Measurements from ENCODE around the gene TSC22D4. TPM values are rescaled to one million over a fixed set of nuclear protein-coding genes. Genes with fewer than 3 reads are reported as not detected.
"Not testable (repeated sequence)": the region's sequence is repeated elsewhere in the genome, so short reads cannot be mapped to it uniquely, and the experiment has no call there.

The TSC22D4 gene
- polyA plus RNA-seq, 2 of the 4 experiments (the other 2 are of a cell fraction): 7.9 to 28.9 TPM

GRCh38 chr7:100504887-100505611 is 26.0 kb upstream of the TSC22D4 start:
- no peak overlapping the region for H3K4me3 ChIP-seq
- no peak for FAIRE-seq

DNA sequence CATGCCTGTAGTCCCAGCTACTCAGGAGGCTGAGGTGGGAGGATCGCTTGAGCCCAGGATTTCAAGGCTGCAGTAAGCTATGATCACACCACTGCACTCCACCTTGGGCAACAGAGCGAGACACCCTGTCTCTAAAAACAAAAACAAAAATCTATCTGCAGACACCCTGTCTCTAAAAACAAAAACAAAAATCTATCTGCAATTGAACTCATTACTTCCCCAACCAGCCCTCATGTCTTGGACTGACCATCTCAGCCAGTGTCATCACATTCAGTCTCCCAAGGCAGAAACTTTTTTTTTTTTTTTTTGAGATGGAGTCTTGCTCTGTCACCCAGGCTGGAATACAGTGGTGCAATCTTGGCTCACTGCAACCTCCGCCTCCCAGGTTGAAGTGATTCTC is 25.0 kb upstream of the TSC22D4 start:
- peak in 1 of 2 experiments; percentile 49; a peak in 3 of 6 replicates for ATAC-seq
- FAIRE-seq; DNase-seq (ENCODE audit: low read depth in 1 of 2, low spot score in 1 of 2); POLR2A ChIA-PET; H3K9me3 ChIP-seq; H3K4me3 ChIP-seq: not testable (repeated sequence)
- Histone ChIP-seq H3K27ac (peak overlapping the region; percentile 74 to 78), H3K4me1 (peaks cover 24% of the 10 kb centered on the region), H3K4me2 (peak overlapping the region; percentile 57)
- CTCF ChIA-PET: interaction anchor here (0.6 to 1.7 kb wide), 3 partner anchors 15 to 1488 kb away, joined by 3 to 4 read pairs (median 4); no protein-coding TSS in a partner anchor
- WGBS (ENCODE audit: missing lambda C conversion rate): 89% methylated on average over 3 of the region's 3 CpGs

More at GRCh38 chr7:100504887-100505611, 26.0 kb upstream of the TSC22D4 start:
- H3K4me2 ChIP-seq: no peak overlapping the region
- H3K4me1 ChIP-seq: peaks cover 24% of the 10 kb centered on the region
- ChIA-PET POLR2A (no interaction called here), CTCF (interaction anchor here (0.6 to 1.7 kb wide), 3 partner anchors 16 to 1489 kb away, joined by 3 to 4 read pairs (median 4); no protein-coding TSS in a partner anchor)
- no peaks in the 10 kb centered on the region for H3K9me3 ChIP-seq
- DNase-seq (ENCODE audit: low read depth in 1 of 2, low spot score in 1 of 2) (no peak), ATAC-seq (no peak)
- 91% methylated on average over 9 of the region's 9 CpGs for WGBS (ENCODE audit: missing lambda C conversion rate)
- TF ChIP-seq TP53 (CRISPR knock-in tag; IDR thresholded peaks at IDR 0.05): no peak
- no peak for TF ChIP-seq MAZ (IDR thresholded peaks at IDR 0.05; ENCODE audit: borderline replicate concordance, low read depth, low read length)
- 0 out of 2 replicates have a peak, but pooled peaks have one; percentile 45 for TF ChIP-seq KDM1A (IDR thresholded peaks at IDR 0.05; ENCODE audit: low read depth)
- TF ChIP-seq ZFP36 (IDR thresholded peaks at IDR 0.05; ENCODE audit: borderline replicate concordance, partially characterized antibody): peak; percentile 48
- peak overlapping the region; percentile 74 to 78; a peak in 5 of 6 replicates for H3K27ac ChIP-seq

DNA sequence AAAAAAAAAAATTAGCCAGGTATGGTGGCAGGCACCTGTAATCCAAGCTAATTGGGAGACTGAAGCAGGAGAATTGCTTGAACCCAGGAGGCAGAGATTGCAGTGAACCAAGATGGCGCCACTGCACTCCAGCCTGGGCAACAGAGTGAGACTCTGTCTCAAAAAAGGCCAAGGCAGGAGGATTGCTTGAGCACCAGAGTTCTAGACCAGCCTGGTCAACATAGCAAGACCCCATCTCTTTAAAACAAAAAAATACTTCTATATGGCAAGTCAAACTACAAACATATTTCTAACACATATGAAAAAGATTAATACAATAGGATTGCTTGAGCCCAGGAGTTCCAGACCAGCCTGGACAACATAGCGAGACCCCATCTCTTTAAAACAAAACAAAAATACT is 21.7 kb upstream of the TSC22D4 start:
- H3K4me3 ChIP-seq; ATAC-seq; POLR2A ChIA-PET; FAIRE-seq; H3K9me3 ChIP-seq; H3K4me2 ChIP-seq; DNase-seq (ENCODE audit: low read depth in 1 of 2, low spot score in 1 of 2); H3K27ac ChIP-seq: not testable (repeated sequence)
- WGBS (ENCODE audit: missing lambda C conversion rate): 79% methylated on average over 2 of the region's 2 CpGs
- peaks cover 24% of the 10 kb centered on the region for H3K4me1 ChIP-seq
- CTCF ChIA-PET: interaction anchor here (0.6 to 1.7 kb wide), 4 partner anchors 31 to 618 kb away, joined by 3 to 4 read pairs (median 4); no protein-coding TSS in a partner anchor

DNA sequence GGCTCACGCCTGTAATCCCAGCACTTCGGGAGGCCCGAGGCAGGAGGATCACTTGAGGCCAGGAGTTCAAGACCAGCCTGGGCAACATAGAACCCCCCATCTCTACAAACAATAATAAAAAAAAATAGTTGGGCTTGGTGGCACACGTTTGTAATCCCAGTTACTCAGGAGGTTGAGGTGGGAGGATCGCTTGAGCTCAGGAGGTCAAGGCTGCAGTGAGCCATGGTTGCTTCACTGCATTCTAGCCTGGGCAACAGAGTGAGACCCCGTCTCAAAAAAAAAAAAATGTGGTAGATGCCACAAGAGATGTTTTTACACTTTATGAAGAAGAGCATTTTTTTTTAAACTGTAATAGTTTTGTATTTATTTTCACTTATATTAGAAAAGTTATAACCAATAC is 17.5 kb upstream of the TSC22D4 start:
- H3K27ac ChIP-seq: no peak overlapping the region
- CTCF ChIA-PET: interaction anchor here (0.9 to 3.2 kb wide), 5 partner anchors 10 to 66 kb away, joined by 3 to 19 read pairs (median 7); partner anchors contain the start of gene NYAP1
- H3K4me3 ChIP-seq: no peak overlapping the region
- ATAC-seq (no peak), DNase-seq (ENCODE audit: low read depth in 1 of 2, low spot score in 1 of 2) (no peak), FAIRE-seq (no peak)
- POLR2A ChIA-PET: interaction anchor here (1.5 kb wide), 1 partner anchor 90 kb away, joined by 4 read pairs; the partner anchor contains the start of genes FBXO24 and LRCH4
- no peak overlapping the region for H3K4me2 ChIP-seq
- no peaks in the 10 kb centered on the region for H3K4me1 ChIP-seq
- TF ChIP-seq, protein P1, sequence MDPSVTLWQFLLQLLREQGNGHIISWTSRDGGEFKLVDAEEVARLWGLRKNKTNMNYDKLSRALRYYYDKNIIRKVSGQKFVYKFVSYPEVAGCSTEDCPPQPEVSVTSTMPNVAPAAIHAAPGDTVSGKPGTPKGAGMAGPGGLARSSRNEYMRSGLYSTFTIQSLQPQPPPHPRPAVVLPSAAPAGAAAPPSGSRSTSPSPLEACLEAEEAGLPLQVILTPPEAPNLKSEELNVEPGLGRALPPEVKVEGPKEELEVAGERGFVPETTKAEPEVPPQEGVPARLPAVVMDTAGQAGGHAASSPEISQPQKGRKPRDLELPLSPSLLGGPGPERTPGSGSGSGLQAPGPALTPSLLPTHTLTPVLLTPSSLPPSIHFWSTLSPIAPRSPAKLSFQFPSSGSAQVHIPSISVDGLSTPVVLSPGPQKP (IDR thresholded peaks at IDR 0.05; ENCODE audit: low read depth, low read length): no peak
- TF ChIP-seq ZSCAN20 (CRISPR knock-in tag; IDR thresholded peaks at IDR 0.05) (no peak), GATA3 (IDR thresholded peaks at IDR 0.05; ENCODE audit: borderline replicate concordance) (no peak), SMC3 (IDR thresholded peaks at IDR 0.05) (no peak), JUNB (IDR thresholded peaks at IDR 0.05) (no peak), HOXB13 (CRISPR knock-in tag; IDR thresholded peaks at IDR 0.05; ENCODE audit: low read depth) (no peak), RCOR1 (IDR thresholded peaks at IDR 0.05; ENCODE audit: low read depth, low read length) (no peak), CEBPB (IDR thresholded peaks at IDR 0.05) (no peak), HDAC2 (IDR thresholded peaks at IDR 0.05) (no peak), FOSL2 (IDR thresholded peaks at IDR 0.05) (no peak), FOSL2 (CRISPR knock-in tag; IDR thresholded peaks at IDR 0.05) (no peak), KDM1A (IDR thresholded peaks at IDR 0.05; ENCODE audit: low read depth) (no peak), EP300 (IDR thresholded peaks at IDR 0.05) (no peak), HEYL (CRISPR knock-in tag; IDR thresholded peaks at IDR 0.05) (no peak), NPAS2 (CRISPR knock-in tag; IDR thresholded peaks at IDR 0.05; ENCODE audit: borderline replicate concordance) (no peak), NFE2L2 (conservative IDR thresholded peaks at IDR 0.05; ENCODE audit: low read length) (no peak)
- TF ChIP-seq, protein P2, sequence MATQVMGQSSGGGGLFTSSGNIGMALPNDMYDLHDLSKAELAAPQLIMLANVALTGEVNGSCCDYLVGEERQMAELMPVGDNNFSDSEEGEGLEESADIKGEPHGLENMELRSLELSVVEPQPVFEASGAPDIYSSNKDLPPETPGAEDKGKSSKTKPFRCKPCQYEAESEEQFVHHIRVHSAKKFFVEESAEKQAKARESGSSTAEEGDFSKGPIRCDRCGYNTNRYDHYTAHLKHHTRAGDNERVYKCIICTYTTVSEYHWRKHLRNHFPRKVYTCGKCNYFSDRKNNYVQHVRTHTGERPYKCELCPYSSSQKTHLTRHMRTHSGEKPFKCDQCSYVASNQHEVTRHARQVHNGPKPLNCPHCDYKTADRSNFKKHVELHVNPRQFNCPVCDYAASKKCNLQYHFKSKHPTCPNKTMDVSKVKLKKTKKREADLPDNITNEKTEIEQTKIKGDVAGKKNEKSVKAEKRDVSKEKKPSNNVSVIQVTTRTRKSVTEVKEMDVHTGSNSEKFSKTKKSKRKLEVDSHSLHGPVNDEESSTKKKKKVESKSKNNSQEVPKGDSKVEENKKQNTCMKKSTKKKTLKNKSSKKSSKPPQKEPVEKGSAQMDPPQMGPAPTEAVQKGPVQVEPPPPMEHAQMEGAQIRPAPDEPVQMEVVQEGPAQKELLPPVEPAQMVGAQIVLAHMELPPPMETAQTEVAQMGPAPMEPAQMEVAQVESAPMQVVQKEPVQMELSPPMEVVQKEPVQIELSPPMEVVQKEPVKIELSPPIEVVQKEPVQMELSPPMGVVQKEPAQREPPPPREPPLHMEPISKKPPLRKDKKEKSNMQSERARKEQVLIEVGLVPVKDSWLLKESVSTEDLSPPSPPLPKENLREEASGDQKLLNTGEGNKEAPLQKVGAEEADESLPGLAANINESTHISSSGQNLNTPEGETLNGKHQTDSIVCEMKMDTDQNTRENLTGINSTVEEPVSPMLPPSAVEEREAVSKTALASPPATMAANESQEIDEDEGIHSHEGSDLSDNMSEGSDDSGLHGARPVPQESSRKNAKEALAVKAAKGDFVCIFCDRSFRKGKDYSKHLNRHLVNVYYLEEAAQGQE (IDR thresholded peaks at IDR 0.05): no peak
- no peaks in the 10 kb centered on the region for H3K9me3 ChIP-seq
- WGBS (ENCODE audit: missing lambda C conversion rate): 63% methylated on average over 6 of the region's 6 CpGs

Data from A549 (cell line).